Parathyroid adenoma (tissue), 2 donors: ENCODE results near the gene SLC44A3.
A peak's percentile ranks its signal among the peaks of the same experiment; 100 is the strongest.

Source experiments
- H2AFZ ChIP-seq: fragments of 300-600 bp; sonication (generic); one replicate; pipeline ENCODE4 v1.7.0; 2017; ENCODE audit warnings: antibody characterized with exemption, mild to moderate bottlenecking
- H3K27ac ChIP-seq: fragments of 300-600 bp; sonication (generic); one replicate; pipeline ENCODE4 v1.7.0; 2017
- H3K27me3 ChIP-seq: fragments of 300-600 bp; sonication (generic); one replicate; pipeline ENCODE4 v1.7.0; 2017; ENCODE audit warnings: low read length; ENCODE audit not compliant: control insufficient read depth, insufficient read depth
- H3K36me3 ChIP-seq: fragments of 300-600 bp; sonication (generic); one replicate; pipeline ENCODE4 v1.7.0; 2017; ENCODE audit warnings: low read length; ENCODE audit not compliant: control insufficient read depth, insufficient read depth
- H3K4me1 ChIP-seq: fragments of 300-600 bp; sonication (generic); one replicate; pipeline ENCODE4 v1.7.0; 2017; ENCODE audit warnings: control low read depth
- H3K4me2 ChIP-seq: fragments of 300-600 bp; sonication (generic); one replicate; pipeline ENCODE4 v1.7.0; 2017; ENCODE audit warnings: low read length
- H3K4me3 ChIP-seq: fragments of 300-600 bp; sonication (generic); one replicate; pipeline ENCODE4 v1.7.0; 2017; ENCODE audit warnings: low read depth, low read length
- H3K79me2 ChIP-seq: fragments of 300-600 bp; sonication (generic); one replicate; pipeline ENCODE4 v1.7.0; 2017; ENCODE audit warnings: control low read depth
- H3K9ac ChIP-seq: fragments of 300-600 bp; sonication (generic); one replicate; pipeline ENCODE4 v1.7.0; 2017; ENCODE audit warnings: mild to moderate bottlenecking
- H3K9me3 ChIP-seq: fragments of 300-600 bp; sonication (generic); one replicate; pipeline ENCODE4 v1.7.0; 2017; ENCODE audit warnings: low read length; ENCODE audit not compliant: control insufficient read depth
- TF ChIP-seq, protein P1 (sequence below): fragments of 300-600 bp; sonication (generic); IDR thresholded peaks from one replicate; pipeline ENCODE4 v1.7.0; 2017; ENCODE audit warnings: antibody characterized with exemption, mild to moderate bottlenecking
- donor health status: primary hyperparathyroidism.

SLC44A3 gene

DNA sequence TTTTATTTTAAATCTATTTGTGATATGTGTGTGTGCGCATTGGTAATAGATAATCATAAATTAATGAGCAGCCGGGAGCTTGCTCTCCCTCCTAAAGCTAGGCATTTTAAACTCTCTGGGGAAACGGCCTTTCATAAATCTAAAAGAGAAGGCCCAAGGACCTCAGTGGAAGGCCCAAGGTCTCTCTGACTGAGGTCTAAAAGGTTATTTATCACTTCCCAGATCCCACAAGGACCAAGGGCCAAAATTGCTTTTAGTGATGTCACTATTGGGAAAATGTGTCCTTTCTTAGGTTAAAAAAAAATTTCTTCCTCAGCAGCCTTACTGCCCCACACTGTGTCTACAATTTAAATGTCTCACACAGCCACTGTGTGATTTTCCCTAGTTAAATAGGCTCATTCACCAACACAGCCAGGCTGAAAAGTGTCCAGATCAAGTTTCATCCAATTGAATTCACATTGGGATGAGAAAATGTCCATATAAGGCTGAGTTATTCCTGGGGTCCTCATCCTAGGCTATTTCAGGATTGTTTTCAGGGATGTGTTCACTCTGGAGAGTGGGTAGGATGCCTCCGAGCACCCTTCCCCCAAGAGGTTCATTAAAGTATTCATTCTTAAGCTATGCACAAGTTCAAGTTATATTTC is 46.1 kb downstream of the SLC44A3 start:
- Histone ChIP-seq H3K79me2 (no peaks in the 10 kb centered on the region), H3K4me1 (peaks cover 3% of the 10 kb centered on the region), H2AFZ (no peak overlapping the region), H3K27me3 (no peaks in the 10 kb centered on the region), H3K36me3 (no peaks in the 10 kb centered on the region), H3K9ac (no peak overlapping the region), H3K4me2 (no peak overlapping the region), H3K4me3 (no peak overlapping the region), H3K9me3 (no peaks in the 10 kb centered on the region), H3K27ac (peak overlapping the region; percentile 11)
- TF ChIP-seq, protein P1, sequence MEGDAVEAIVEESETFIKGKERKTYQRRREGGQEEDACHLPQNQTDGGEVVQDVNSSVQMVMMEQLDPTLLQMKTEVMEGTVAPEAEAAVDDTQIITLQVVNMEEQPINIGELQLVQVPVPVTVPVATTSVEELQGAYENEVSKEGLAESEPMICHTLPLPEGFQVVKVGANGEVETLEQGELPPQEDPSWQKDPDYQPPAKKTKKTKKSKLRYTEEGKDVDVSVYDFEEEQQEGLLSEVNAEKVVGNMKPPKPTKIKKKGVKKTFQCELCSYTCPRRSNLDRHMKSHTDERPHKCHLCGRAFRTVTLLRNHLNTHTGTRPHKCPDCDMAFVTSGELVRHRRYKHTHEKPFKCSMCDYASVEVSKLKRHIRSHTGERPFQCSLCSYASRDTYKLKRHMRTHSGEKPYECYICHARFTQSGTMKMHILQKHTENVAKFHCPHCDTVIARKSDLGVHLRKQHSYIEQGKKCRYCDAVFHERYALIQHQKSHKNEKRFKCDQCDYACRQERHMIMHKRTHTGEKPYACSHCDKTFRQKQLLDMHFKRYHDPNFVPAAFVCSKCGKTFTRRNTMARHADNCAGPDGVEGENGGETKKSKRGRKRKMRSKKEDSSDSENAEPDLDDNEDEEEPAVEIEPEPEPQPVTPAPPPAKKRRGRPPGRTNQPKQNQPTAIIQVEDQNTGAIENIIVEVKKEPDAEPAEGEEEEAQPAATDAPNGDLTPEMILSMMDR = no peak

DNA sequence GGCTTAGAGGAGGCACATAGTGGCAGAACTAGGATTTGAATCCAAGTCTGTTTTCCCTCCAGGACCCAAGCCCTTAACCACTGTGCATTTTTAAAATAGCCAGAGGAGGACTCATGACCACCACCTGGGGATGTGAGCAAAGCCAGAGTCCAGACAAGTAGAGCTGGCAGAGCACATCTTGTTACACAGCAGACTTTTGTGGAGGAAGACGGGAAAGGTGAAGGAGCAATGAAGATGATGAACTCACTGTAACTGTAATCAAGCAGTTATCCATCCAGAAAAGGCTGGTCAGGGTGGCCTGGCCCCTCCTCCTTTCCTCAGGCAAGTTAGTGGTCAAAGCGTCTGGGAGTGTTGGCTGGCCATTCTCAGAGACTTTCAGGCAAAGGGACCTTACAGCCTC is 50.9 kb downstream of the SLC44A3 start:
- Histone ChIP-seq H3K9ac (no peak overlapping the region), H3K4me3 (no peak overlapping the region), H3K9me3 (no peaks in the 10 kb centered on the region), H3K79me2 (no peaks in the 10 kb centered on the region), H3K27me3 (no peaks in the 10 kb centered on the region), H3K27ac (no peak overlapping the region), H3K36me3 (no peaks in the 10 kb centered on the region), H3K4me2 (no peak overlapping the region), H2AFZ (no peak overlapping the region), H3K4me1 (no peaks in the 10 kb centered on the region)
- TF ChIP-seq, protein P1 = no peak

DNA sequence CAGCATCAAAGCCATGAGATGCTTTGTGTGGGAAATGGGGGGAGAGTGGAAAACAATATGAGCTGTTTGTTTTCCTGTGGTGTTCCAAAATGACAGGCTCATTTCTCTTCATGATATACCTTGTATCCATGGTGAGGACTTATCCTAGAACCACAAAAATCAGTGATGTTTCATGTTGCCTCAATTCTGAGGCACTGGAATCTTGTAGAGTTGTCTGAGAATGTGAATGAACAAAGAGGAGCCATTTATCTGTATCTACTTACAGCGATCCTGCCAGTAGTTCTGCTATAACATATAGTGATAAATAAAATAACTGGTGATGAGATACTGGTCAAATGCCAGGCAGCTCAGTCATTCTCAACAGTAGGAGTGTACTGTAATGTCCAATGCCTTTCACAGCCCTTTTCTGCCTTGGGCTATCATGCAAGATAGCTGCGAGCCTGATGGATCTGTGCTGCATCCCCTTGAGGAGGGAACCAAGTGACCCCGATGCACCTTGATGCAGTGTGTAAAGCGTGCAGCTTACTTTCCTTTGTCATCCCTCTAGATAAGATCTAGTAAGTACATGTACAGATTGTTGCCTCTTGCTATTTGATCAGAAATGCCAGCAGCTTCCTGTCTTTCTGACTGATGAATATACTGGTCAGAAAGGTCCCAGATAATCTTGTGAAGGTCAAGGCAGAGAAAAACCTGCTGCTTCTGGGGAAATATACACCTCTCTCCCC is 52.8 kb downstream of the SLC44A3 start:
- H3K27me3 ChIP-seq = no peaks in the 10 kb centered on the region
- no peak overlapping the region for H3K4me3 ChIP-seq
- H3K9ac ChIP-seq = no peak overlapping the region
- H3K36me3 ChIP-seq = no peaks in the 10 kb centered on the region
- H3K4me1 ChIP-seq = no peaks in the 10 kb centered on the region
- H3K79me2 ChIP-seq = no peaks in the 10 kb centered on the region
- no peaks in the 10 kb centered on the region for H3K9me3 ChIP-seq
- TF ChIP-seq, protein P1 = no peak
- no peak overlapping the region for H3K4me2 ChIP-seq
- no peak overlapping the region for H2AFZ ChIP-seq
- H3K27ac ChIP-seq = no peak overlapping the region

DNA sequence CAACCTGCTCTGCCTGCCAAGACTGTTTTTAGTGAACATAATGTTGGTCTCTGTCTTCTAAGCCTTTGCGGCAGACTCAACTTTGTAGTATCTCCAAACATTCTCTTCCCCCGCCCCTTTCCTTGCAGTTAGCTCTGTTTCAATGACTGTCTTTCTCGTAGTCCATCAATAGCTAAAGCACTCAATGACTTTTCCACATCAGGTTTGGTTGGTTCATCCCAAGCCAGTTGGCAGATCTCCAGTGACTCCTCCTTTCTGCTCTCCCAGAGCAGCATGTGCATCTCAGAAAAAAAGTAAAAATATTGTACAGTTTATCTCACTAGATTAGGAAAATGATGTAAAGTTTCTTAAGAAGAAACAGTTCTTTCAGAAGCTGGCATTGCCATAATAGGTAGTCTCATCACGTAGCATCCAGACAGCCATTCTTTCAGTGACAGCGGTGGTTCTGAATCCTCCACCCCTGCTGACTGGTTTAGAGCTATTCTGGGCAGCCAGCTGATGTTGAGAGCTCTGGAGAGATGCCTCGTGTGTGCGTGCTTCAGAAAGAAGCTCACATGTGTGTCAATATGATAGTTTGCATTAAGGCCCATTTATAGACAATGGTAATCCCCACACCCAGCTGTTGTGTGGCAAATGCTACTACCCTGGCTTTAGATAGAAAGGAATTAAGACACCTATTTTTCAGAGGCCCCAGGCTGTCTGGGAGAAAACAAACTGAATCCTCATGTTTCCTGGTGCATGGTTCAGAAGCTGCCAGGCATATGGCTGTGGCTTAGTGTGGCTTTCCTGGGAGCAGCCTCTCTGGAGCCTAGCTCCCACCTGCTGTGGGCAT is 53.6 kb downstream of the SLC44A3 start:
- H3K9me3 ChIP-seq = no peaks in the 10 kb centered on the region
- TF ChIP-seq, protein P1 = no peak
- no peak overlapping the region for H3K9ac ChIP-seq
- no peaks in the 10 kb centered on the region for H3K27me3 ChIP-seq
- no peak overlapping the region for H3K27ac ChIP-seq
- no peaks in the 10 kb centered on the region for H3K4me1 ChIP-seq
- H3K36me3 ChIP-seq = no peaks in the 10 kb centered on the region
- no peaks in the 10 kb centered on the region for H3K79me2 ChIP-seq
- H3K4me2 ChIP-seq = no peak overlapping the region
- no peak overlapping the region for H2AFZ ChIP-seq
- no peak overlapping the region for H3K4me3 ChIP-seq
